KMS-11 (cell line): ENCODE measurements around the gene DDTL.
"Not testable (repeated sequence)": the region's sequence is repeated elsewhere in the genome, so short reads cannot be mapped to it uniquely, and the experiment has no call there.

Experiments used
- H2AFZ ChIP-seq: fragments of 200-600 bp; sonication (generic); 2 replicates; pipeline ENCODE4 v1.6.1; 2016; ENCODE audit warnings: antibody characterized with exemption, mixed run types, low read depth
- H3K27ac ChIP-seq: fragments of 200-600 bp; sonication (generic); 2 replicates; pipeline ENCODE4 v1.6.1; 2016; ENCODE audit warnings: mild to moderate bottlenecking, mixed run types
- H3K27me3 ChIP-seq: fragments of 200-600 bp; sonication (generic); 2 replicates; pipeline ENCODE4 v1.6.1; 2017; ENCODE audit warnings: mild to moderate bottlenecking, low read depth, mixed run types, moderate library complexity; ENCODE audit not compliant: insufficient read depth
- H3K36me3 ChIP-seq: fragments of 200-600 bp; sonication (generic); 2 replicates; pipeline ENCODE4 v1.6.1; 2017; ENCODE audit warnings: mild to moderate bottlenecking, mixed run types; ENCODE audit not compliant: insufficient read depth
- H3K4me1 ChIP-seq: fragments of 200-600 bp; sonication (generic); 2 replicates; pipeline ENCODE4 v1.6.1; 2016; ENCODE audit warnings: mild to moderate bottlenecking, low read depth, mixed run types; ENCODE audit not compliant: poor library complexity, severe bottlenecking
- H3K4me2 ChIP-seq: fragments of 200-600 bp; sonication (generic); 2 replicates; pipeline ENCODE4 v1.7.0; 2016; ENCODE audit warnings: mild to moderate bottlenecking, mixed run types
- H3K4me3 ChIP-seq: fragments of 200-600 bp; sonication (generic); IDR thresholded peaks from 2 replicates; pipeline ENCODE4 v1.6.1; 2017; ENCODE audit warnings: low read depth, low read length, mixed read lengths; ENCODE audit not compliant: insufficient read depth
- H3K79me2 ChIP-seq: fragments of 200-600 bp; sonication (generic); 2 replicates; pipeline ENCODE4 v1.6.1; 2016; ENCODE audit warnings: low read depth, mixed run types; ENCODE audit not compliant: insufficient read depth
- H3K9ac ChIP-seq: fragments of 200-600 bp; sonication (generic); 2 replicates; pipeline ENCODE4 v1.6.1; 2016; ENCODE audit warnings: mild to moderate bottlenecking, mixed run types
- H4K20me1 ChIP-seq: fragments of 200-600 bp; sonication (generic); 2 replicates; pipeline ENCODE4 v1.6.1; 2016; ENCODE audit warnings: mild to moderate bottlenecking, mixed run types; ENCODE audit not compliant: insufficient read depth
- TF ChIP-seq, protein P1 (sequence below): fragments of 200-600 bp; sonication (generic); conservative IDR thresholded peaks from 2 replicates; pipeline ENCODE4 v1.6.1; 2017; ENCODE audit warnings: low read depth, mild to moderate bottlenecking, antibody characterized with exemption, low read length, moderate library complexity, mixed read lengths

DDTL gene

DNA sequence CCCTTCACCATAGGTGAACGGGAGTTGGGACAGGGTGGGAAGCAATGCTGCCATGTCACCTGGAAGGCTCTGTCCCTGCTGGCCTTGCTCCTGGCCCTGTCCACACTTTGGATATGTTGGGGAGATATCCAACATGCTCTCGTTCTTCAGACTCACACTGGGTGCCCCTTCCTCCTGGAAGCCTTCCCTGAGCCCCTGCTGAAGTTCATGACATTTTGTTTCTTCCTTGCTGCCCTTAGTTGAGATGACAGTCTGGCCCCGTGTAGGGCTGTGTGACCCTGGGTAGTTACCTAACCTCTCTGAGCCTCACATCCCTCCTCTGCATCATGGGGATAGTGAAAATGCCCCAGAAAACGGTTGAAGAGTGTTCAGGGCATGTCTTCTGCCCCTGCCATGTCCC is 13.2 kb upstream of the DDTL start:
- not testable (repeated sequence) for H3K27me3 ChIP-seq, H3K36me3 ChIP-seq, H3K9ac ChIP-seq, H3K4me2 ChIP-seq, H3K4me3 ChIP-seq, H4K20me1 ChIP-seq, H2AFZ ChIP-seq, H3K4me1 ChIP-seq, H3K27ac ChIP-seq, H3K79me2 ChIP-seq

DNA sequence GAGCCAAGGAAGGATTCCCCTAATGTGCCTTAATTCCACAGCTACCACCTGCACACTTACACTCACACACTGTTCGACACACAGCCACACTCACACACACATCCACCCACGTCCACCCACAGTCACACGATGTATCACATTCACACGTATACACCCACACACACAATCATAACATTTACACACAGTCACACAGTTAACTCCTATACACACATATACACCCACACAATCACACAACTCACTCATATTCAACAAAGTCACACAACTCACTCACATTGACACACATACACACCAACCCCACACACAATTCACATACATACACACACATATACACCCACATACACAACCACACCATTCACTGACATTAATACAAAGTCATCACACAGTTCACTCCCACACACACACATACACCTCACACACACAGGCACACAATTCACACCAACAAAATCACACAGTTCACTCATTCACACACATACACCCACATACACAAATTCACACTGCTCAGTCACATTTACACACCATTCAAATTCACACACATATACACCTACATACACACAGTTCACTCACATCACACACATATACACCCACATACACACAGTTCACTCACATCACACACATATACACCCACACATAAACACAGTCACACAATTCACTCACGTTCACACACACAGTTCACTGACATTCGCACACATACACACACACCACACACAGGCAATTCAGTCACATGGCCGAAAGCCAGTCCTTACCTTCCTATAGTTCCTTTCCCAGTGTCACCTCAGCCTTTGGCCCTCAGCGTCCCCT is 12.3 kb upstream of the DDTL start:
- H3K79me2 ChIP-seq, H3K27ac ChIP-seq, H4K20me1 ChIP-seq, H3K4me3 ChIP-seq, H3K36me3 ChIP-seq, H3K4me1 ChIP-seq, H3K27me3 ChIP-seq, H3K4me2 ChIP-seq, H3K9ac ChIP-seq, H2AFZ ChIP-seq: not testable (repeated sequence)

DNA sequence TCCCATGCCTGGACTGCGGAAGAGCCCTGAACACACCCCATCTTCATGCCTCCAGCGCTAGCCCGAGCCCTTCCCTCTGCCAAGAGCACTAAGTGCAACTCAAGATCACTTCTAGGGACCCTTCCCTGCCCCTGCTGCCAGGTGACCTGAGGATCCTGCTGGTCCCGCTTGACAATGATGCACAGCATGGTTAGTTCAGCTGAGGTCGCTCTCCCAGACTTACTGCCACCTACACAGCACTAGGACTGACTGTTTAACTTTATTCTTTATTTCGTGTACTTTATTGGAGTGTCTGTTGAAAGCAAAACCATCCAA is 11.7 kb upstream of the DDTL start:
- not testable (repeated sequence) for H3K27me3 ChIP-seq, H3K4me2 ChIP-seq, H3K79me2 ChIP-seq, H4K20me1 ChIP-seq, H3K36me3 ChIP-seq, H3K4me1 ChIP-seq, H2AFZ ChIP-seq, H3K4me3 ChIP-seq, H3K9ac ChIP-seq, H3K27ac ChIP-seq

DNA sequence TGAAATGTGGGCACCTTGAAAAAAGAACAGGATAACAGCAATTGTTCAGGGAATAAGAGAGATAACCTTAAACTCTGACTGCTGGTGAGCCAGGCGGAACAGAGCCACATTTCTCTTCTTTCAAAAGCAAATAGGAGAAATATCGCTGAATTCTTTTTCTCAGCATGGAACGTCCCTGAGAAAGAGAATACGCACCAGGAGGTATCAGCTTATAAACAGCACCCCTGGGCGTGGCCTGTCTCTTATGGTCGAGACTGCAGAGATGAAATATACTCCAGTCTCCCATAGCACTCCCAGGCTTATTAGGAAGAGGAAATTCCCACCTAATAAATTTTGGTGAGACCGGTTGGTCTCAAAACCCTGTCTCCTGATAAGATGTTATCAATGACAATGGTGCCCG is 10.8 kb upstream of the DDTL start:
- H3K9ac ChIP-seq, H3K4me2 ChIP-seq, H3K79me2 ChIP-seq, H3K4me3 ChIP-seq, H2AFZ ChIP-seq, H3K27me3 ChIP-seq, H3K36me3 ChIP-seq, H3K4me1 ChIP-seq, H3K27ac ChIP-seq, H4K20me1 ChIP-seq: not testable (repeated sequence)

DNA sequence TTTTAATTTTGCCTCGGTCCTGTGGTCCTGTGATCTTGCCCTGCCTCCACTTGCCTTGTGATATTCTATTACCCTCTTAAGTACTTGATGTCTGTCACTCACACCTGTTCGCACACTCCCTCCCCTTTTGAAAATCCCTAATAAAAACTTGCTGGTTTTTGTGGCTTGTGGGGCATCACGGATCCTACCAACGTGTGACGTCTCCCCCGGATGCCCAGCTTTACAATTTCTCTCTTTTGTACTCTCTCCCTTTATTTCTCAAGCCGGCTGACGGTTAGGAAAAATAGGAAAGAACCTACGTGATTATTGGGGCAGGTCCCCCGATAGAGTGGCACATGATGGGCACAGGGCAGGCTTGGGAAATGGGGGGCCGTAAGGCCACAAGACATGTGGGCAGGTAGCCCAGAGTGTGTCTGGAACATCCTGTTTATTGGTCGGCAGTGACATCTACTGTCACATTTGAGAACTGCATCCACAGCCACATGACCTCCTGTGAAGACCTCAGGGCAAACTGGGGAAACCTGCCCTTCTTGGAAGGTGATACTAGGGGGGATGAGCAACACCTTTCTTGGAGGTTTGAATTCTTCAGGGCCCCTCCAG is 10.3 kb upstream of the DDTL start:
- not testable (repeated sequence) for H3K4me1 ChIP-seq, H3K79me2 ChIP-seq, H4K20me1 ChIP-seq, H3K27me3 ChIP-seq, H3K9ac ChIP-seq, H3K4me2 ChIP-seq, H3K4me3 ChIP-seq, H3K27ac ChIP-seq, H2AFZ ChIP-seq, H3K36me3 ChIP-seq
- TF ChIP-seq, protein P1, sequence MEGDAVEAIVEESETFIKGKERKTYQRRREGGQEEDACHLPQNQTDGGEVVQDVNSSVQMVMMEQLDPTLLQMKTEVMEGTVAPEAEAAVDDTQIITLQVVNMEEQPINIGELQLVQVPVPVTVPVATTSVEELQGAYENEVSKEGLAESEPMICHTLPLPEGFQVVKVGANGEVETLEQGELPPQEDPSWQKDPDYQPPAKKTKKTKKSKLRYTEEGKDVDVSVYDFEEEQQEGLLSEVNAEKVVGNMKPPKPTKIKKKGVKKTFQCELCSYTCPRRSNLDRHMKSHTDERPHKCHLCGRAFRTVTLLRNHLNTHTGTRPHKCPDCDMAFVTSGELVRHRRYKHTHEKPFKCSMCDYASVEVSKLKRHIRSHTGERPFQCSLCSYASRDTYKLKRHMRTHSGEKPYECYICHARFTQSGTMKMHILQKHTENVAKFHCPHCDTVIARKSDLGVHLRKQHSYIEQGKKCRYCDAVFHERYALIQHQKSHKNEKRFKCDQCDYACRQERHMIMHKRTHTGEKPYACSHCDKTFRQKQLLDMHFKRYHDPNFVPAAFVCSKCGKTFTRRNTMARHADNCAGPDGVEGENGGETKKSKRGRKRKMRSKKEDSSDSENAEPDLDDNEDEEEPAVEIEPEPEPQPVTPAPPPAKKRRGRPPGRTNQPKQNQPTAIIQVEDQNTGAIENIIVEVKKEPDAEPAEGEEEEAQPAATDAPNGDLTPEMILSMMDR = peak; percentile 67

DNA sequence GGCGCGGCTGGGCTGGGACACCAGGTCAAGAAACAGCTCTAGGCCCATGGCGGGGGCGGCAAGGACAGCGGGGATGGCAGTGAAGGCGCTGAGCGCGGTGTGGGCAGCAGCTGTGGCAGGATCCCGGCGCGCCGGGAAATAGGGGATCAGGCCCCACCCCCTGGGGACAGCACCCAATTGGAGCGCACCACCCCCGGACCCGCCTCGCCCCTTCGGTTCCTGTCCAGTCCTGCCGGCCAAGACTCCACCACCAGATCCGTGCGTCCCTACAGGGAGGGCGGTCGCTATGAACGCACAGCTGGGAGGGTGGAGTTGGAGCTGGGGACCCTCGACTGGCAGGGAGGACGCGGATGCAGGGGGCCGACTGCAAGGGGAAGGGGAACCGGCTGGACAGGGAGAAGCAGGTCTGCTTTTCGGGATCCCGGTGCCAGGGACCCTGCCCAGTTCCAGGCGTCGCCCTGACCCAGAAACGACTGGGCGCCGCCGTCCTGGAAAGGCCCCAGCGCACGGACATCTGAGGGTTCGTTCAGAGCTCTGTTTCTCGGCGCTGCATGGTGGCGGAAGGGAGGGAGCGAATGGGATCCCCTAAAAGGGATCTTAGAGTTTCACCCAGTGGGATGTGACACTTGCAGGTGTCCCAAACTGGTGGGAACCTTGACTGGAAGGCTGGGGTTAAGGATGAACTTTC is 5.5 kb upstream of the DDTL start, which contains the start of gene GSTT2B:
TSS of gene GSTT2B (minus strand) at position 112 of the 688 bp plus-strand sequence. CDS start at position 48, 64 bp downstream.
- H3K4me1 ChIP-seq, H4K20me1 ChIP-seq, H2AFZ ChIP-seq, H3K79me2 ChIP-seq, H3K4me3 ChIP-seq, H3K27ac ChIP-seq, H3K4me2 ChIP-seq, H3K36me3 ChIP-seq, H3K27me3 ChIP-seq, H3K9ac ChIP-seq: not testable (repeated sequence)

DNA sequence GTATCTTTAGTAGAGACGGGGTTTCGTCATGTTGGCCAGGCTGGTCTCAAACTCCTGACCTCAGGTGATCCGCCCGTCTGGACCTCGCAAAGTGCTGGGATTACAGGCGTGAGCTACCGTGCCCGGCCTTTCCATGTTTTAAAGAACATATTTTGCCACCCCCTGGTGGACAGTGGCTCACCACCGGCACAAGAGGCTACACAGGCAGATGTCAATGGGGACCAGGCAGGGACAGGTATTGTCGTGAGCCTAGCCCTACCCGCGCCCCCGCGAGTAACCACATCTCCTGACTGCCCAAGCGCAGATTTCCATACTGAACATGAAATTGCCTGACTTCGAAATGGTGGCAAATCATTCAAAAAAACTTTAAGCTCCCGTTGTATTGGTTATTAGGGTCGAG is 594 bp upstream of the DDTL start:
- not testable (repeated sequence) for H3K79me2 ChIP-seq

More for the DNA sequence above, 594 bp upstream of the DDTL start:
- H3K4me2 ChIP-seq, H3K4me3 ChIP-seq, H4K20me1 ChIP-seq, H3K27me3 ChIP-seq, H3K4me1 ChIP-seq, H2AFZ ChIP-seq, H3K27ac ChIP-seq, H3K9ac ChIP-seq, H3K36me3 ChIP-seq: not testable (repeated sequence)
